Germinal center (tissue), 1 donor: ENCODE data around the gene MXD3.
"Not testable (repeated sequence)": the region's sequence is repeated elsewhere in the genome, so short reads cannot be mapped to it uniquely, and the experiment has no call there.

Source experiments
- DNase-seq: peaks from one replicate; pipeline ENCODE4 v3.0.0; 2012; ENCODE audit warnings: mixed read lengths, low spot score

Gene MXD3

DNA sequence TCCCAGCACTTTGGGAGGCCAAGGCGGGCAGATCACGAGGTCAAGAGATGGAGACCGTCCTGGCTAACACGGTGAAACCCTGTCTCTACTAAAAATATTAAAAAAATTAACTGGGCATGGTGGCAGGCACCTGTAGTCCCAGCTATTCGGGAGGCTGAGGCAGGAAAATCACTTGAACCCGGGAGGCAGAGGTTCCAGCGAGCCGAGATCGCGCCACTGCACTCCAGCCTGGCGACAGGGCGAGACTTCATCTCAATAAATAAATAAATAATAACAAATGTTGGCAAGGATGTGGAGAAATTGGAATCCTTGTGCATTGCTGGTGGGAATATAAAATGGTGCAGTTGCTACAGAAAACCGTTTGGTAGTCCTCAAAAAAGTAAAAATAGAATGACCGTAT, 31.3 kb upstream of the MXD3 start:
- not testable (repeated sequence) for DNase-seq

DNA sequence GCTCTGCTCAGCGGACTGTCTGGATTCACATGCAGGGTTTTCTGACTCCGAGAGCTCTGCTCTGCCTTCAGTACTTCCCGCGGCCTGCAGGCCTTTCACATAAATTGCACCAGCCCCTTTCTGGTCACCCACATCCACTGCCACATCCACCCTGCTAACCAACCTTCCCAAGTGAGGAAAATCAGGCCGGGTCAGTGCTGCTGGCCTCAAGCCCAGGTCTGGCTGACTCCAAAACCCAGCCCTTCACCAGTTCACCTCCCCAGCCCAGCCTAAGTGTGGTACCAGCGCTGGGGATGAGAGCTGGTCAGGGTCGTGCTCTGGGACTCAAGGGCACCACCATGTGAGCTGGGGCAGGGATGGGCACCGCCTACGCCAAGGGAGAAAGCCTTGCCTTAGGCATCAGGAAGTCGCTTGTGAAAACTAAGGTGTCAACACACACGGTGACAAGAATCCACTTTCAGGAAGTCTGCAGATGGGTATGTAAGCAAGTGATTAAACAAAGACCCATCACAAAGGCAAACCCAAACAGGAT, 27.5 kb upstream of the MXD3 start:
- no peak for DNase-seq

DNA sequence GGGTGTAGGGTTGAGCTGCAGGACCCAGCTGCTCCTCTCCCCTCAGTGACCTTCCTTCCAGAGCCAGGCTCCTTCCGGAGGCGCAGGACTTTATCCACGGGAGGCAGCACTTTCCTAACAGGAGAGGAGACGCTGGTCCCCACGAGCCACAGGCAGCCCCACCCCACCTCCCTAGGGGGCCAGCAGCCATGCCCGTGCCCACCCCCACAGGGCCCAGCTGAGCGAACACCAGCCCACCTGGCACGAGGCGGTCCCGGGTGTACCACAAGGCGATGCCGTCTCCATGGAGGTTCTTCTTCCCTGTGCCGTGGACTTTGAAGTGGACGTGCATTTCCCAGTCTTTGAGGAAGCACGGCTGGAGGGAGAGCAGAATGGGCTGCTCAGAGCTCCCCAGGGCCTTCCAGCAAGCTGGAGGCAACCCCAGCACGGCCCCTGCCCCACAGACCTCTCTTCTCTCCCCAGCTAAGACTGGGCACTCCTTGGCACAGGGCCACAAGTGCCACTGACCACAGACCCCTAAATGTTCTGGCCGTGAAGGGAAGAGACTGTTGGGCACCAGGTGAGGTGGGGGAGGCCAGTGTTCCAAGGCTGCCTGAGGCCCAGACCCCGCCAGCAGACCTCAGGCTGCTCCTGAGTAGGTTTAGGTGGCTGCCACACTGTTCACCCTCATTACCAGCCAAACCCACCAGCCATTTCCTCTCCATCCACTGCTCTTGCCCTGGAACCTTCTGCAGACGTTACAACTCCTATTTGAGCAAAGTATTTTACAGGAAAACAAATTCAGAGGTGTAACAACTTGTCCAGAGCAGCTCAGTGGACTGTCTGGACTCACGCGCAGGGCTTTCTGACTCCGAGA, 26.8 kb upstream of the MXD3 start:
- no peak for DNase-seq

DNA sequence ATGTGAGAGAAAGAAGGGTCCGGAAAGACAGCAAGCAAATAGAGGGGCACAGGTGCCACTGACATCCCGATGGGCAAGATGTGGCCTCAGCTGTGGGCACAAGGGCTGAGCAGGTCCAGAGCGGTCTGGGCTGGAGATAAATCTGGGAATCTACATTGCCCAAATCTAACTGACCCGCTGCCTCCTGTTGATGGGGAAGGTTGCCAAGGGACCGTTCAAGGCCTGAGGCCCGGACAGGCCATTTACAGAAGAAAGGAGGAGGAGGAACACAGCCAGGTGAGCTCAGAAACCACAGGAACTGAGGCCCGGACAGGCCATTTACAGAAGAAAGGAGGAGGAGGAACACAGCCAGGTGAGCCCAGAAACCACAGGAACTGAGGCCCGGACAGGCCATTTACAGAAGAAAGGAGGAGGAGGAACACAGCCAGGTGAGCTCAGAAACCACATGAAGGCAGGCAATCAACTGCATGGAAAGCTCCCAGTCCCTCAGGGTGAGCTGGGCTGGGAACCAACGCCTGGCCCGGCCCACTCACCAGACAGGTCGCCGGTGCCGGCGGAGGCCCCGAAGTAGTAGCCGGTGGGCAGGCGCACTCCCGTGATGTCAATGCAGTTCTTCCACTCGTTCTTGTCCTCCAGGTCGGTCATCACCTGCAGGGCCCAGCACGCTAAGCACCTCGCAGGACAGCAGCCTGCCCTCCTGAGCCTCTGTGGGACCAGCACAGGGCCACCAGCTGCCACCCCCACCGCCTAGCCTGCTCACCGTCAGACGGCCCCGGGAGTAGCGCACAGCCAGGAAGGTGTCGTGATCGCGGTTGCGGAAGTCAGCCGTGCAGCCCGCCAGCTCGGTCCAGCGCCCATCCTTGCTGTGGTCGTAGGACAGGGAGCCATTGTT, 25.2 kb upstream of the MXD3 start:
- no peak for DNase-seq

DNA sequence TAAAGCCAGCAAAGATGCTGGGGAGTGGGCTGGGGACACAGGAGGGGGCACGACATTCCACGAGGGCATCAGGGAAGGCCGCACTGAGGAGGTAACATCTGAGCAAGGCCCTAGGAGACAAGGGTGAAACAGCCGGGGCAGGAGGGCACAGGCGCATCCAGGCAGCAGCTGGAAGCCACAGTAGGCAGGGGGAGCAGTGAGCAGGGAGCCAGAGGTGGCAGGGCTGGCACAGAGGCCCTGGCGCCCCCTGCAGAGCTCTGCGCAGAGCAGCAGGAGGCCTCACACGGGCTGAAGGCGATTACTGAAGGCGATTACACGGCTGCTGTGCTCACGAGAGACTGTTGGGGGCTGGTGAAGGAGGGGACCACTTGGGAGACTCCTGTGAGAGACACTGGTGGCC, 24.4 kb upstream of the MXD3 start:
- no peak for DNase-seq

DNA sequence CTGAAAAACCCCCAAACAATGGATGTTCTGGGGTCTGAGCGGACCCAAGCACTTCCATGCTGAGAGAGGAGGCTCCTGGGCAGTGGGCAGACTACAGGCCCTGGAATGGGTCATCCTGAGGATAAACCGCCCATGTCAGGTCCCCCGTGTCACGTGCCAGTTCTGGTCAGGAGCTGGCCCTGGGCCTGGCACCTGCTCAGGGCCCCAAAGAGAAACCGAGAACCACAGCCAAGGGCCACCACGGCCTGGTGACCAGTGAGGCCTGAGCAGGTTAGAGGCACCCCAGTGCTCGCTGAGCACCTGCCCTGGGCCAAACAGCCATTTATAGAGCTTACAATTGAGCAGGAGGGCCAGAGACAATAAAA, 24.0 kb upstream of the MXD3 start:
- DNase-seq = no peak

DNA sequence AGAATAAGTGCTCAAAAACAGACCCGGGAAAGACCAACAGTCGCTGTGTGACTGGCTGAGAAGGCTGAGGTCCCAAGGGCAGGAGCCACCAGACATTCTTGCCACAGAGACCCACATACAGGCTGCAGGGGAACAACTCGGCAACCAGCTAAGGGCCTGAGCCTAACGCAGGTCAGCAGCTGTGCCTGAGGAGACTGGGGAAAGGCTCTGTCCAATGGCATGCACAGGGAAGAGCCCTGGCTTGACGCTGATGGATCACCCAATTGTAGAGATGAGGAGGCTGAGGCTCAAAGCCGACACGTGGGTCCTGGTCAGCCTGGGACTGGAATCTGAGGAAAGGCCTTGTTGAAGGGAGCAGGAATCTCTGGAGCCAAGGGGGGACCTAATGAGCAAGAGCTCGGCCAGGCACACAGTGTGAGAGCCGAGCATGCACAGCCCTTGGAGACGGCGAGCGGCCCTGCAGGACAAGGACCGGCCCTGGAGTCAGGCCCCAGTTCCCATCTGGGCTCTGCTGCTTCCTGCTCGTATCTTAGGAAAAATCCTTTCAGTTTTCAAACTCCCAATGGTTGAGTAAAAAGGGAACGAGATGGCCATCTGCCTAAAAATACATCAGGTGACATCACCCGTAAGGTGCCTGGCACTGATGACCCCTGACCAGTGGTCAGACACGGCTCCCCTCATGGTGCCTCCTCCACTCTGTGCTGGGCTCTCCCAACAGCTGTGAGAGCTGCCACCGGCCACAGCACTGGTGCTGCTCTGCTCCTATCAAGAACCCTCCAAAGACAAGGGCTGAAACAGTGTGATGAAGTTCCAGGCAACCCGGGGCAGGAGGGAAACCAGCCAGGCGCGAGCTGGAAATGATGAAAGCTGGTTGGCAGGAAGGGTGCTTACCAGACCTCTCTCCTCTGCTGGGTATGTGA, 23.3 kb upstream of the MXD3 start:
- DNase-seq = no peak

DNA sequence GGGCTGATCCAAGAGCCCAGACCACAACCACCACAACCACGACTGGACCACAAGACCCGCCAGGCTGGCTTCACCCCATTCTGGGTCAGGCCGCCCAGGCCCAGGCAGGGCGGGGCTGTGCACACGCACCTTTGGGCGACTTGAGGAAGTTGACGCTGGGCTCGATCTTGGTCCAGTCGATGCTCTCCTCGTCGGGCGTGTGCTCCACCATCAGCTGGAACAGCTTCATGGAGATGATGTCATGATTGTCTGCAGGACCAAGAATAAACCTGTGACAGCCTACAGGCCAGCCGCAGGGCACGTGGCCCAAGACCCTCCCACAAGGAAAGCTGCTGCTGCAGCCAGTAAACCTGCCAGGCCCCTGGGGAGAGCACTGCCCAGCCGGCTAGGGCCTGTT, 22.5 kb upstream of the MXD3 start:
- no peak for DNase-seq

DNA sequence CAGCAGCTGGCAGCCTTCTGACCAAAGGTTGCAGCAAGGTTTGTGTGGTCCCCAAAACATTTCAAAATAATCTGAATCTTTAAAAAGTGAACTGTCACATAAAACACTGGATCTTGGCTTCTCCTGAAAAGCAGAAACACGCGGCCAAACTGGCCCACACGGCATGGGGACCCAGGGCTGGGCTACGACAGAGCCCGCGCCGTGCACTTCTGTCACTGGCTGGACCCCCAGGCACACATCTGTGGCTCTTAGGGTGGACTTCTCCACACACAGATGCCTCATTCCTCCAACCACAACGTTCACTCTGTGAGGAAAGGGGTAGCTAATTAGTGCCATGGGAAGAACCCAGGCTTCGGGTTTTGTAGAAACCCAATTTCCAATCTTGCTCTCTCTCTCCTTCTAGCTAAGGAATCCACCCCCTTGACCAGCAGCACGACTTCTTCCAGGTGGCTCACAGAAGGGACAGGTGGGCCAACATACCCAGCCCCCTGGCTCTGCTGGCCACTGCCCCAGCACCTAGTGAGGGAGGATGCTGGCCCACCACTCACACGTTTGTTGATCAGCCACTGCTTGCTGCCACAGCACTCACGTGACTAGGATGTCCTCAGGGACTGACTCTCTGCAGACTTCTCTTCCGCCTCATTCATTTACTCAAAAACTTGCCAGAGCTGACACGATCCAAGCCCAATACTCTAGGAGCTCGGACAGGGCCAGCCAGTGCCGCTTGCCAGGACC, 21.9 kb upstream of the MXD3 start:
- no peak for DNase-seq

DNA sequence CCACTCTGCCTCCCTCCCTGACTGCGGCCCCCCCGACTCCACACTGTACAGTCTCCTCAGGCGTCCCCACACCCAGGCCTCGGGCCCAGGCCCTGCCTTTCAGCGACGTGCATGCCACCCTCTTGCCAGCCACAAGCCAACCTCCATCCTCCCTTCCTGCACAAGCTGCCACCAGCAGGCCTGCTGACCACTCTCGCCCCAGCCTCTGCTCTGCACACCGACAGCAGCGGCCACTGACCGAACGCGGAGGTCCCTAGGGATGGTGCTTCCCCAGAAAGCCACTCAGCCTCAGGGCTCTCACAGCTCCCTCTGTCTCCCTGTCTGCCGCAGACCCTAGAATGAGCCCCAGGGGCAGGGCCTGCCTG, 21.2 kb upstream of the MXD3 start:
- no peak for DNase-seq

DNA sequence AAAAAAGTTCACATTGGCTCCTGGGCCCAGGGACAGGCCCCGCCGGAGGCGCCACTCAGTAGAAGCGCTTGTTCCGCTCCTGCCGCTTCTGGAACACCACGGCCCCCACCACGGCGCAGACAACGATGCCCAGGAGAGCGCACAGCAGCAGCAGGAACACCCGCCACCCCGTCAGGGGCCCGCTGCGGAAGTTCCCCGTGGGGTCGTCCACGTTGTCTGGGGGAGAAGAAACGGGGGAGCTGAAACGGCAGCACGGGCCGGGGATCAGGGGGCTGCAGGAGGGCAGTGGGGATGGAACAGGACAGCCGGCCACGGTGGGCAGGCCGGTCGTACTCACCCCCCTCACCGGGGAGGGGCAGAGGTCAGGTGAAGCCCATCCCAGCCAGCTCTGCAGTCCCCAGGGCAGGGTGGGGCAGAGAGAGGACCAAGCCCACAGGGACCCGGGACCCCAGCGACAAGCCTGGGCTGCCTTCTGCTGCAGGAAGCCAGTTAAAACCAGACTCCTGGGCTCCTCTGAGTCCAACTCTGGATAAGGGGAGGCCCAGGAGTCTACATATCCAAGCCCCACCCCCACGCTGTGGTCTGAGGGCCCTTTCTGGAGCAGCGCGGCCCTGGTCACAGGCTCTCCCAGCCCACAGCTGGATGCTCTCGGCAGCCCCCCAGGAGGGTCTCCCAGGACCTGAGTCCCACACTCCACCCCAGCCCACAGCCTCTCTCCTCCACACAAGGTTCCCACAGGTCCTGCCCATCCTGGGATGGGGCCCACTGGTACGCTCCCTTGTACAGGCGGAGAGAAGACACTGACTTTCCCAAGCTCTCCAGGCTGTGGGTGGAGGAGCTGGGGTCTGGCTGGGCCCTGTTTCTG, 20.6 kb upstream of the MXD3 start:
- no peak for DNase-seq

DNA sequence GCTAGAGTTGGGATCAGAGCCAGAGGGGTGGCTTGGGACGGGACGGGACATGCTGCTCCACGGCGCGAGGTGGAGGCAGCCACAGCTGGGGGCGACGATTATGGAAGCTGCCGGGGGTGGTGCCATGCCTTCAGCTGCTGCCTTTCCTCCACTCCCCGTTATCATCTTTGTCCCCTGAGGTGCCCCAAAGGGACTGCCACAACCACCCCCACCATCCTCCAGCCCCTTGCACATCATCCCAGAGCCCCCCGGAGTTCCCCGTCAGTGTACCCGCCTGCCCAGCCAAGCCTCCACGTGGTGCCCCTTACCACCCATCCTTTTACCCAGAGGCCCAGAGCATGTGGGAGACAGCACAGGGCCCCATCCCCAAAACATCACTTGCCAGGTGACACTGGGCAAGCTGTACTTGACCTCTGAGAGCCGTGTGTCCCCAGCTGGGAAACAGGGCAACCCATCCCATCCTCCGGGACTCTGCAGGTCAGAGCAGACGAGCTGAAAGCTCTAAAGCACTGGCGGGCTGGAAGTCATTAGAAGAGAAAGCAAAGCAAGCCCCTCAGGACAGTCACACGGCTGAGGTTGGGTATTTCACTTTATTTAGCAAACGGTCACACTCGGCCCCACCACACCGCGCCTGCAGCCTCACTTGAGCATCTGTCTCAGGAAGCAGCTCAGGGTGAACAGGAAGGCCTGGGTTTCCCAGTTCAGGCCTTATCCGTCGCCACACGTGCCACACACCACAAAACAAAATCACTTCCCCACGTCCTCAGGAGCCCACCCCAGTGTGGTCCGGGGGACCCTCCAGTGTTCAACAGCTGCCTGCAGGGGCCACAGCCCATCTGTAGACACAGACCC, 19.5 kb upstream of the MXD3 start:
- DNase-seq = no peak

DNA sequence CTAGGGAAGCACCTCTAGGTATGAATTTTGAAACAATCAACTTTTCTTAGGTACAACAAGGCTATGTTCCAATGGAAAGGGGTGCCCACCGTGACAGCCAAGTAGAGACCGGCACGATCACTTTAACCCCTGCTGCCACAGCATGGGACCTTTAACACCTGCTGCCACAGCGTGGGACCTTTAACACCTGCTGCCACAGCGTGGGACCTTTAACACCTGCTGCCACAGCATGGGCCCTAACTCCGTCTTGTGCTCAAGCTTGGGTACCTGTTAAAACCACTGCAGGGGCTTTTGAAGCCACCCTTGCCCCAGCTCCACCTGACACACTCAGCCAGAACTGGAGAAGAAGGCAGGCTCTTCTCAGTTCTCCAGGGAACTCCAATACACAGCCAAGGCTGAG, 18.2 kb upstream of the MXD3 start:
- no peak for DNase-seq

DNA sequence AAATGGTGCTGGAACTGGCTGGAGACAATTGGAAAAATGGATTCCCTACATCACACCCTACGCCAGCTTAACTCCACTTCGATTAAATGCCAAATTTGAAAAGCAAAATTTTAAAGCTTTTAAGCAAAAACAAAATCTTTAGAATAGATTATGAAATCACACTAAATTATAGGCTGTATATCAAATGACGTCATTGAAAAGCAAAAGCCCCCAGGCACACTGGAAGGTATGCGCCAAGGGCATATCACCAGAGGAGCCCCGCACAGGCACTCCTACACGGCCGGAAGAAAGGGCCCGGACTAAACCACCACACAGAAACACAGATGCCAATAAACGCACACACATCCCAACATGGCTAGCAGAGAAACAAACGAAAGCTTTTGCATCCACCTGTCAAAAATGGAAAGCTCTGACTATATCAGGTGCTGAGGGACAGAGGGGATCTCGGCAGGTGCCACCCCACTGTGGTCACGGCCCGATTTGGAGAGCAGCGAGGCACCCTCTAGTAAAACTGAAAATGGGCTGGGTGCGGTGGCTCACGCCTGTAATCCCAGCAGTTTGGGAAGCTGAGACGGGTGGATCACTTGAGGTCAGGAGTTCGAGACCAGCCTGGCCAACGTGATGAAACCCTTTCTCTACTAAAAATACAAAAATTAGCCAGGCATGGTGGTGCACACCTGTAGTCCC, 17.0 kb upstream of the MXD3 start:
- DNase-seq = no peak

DNA sequence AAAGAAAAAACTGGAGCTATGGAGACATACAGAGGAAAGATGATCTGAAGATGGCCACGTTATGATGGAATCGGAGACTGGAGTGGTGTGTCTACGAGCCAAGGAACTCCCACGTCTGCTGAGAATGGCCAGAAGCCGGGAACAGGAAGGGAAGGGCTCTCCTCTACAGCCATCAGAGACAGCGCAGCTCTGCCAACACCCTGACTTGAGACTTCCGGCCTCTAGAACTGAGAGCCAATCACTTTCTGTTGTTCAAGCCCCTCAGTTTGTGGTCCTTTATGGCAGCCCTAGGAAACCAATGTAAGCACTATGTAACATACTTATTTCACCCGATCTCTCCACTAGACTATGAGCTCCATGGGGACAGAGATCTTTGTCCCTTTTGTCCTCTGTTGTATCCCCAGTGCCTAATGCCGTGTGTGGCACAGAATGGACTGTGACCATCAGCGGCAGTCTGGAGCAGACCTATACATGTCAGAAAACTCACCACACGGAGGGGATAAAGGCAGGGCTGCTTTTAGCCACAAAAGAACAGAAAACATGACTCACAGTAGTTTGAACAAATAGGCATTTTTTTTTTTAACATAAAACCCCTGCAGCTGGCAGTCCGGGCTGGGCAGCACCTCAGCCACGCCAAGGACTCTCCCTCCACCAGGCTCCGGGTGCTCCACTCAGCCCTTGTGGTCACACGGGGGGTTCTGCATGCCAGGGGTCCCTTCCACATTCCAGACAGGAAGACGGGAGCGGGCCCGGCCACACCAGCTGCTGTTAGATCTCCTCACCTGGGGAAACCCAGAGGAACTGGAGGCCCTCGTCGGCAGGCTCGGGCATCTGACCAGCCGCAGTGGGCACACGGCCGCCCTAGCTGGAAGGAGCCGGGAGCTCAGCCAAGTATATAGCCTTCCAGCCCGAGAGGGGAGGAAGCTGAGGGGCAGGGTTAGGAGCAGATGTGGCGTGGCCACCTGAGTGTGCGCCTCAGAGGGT, 16.1 kb upstream of the MXD3 start:
- DNase-seq = no peak

DNA sequence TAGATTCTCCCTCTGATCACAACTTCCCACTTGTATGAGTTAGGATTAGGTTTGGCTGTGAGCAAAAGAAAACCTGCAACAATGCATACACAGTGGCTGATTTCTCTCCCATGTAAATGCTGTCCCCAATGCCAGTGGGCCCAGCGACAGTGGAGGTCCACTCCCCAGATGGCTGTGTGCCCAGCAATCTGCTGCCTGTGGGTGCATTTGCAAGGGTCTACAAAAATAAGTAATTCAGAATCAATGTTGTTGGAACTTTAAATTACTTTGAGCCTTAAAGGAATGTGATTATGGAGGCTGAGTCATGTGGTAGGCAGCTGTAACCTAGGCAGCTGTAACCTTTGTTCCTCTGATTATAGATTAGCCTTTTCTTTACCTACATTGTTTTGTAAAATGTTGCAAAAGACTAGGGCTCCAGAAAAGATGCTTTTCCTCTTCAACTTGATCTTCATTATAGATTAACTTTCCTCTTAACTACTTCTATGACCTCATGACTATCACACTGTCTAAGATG, 14.2 kb upstream of the MXD3 start:
- DNase-seq = no peak

DNA sequence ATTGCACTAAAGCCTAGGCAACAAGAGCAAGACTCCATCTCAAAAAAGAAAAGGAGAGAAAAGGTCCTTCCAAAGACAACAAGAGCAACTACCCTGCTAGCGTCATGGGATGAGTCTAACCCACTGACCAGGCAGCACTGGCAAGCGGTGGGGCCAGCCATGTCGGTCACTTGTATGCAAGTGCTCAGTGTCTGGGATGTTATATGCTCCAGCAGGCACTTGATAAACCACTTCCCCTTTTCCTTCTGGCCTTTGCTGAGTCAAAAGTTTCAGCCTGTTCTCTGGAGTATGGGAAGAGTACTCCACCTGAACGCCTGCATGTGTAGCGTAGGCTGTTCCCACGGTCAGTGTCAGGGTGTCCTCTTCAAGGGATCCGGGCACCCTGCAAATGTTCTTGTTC, 9.2 kb upstream of the MXD3 start:
- peak; percentile 28 for DNase-seq
